Keratinocyte (primary cell): ENCODE measurements around the gene IGFBP5. TPM values are rescaled to one million over a fixed set of nuclear protein-coding genes. Genes with fewer than 3 reads are reported as not detected.

Experiments used
- DNase-seq: peaks from one replicate; pipeline ENCODE4 v3.0.0-alpha.2; 2011; ENCODE audit warnings: low read depth, missing footprints, low spot score
- FAIRE-seq: peaks from 2 replicates; lab custom pipeline; 2011; peaks lifted over from hg19 to GRCh38; lab: Jason Lieb, UNC
- H2AFZ ChIP-seq: 2 replicates; pipeline ENCODE4 v1.6.0; 2012; ENCODE audit warnings: low read length, control low read depth, inconsistent platforms; ENCODE audit not compliant: control insufficient read depth
- H3K27ac ChIP-seq: 2 replicates; pipeline ENCODE4 v1.5.1; 2011; ENCODE audit warnings: low read length; ENCODE audit not compliant: control insufficient read depth, insufficient read depth
- H3K27me3 ChIP-seq: 3 replicates; pipeline ENCODE4 v1.6.0; 2011; ENCODE audit warnings: low read length; ENCODE audit not compliant: control insufficient read depth, insufficient read depth; ENCODE audit errors: extremely low read depth
- H3K36me3 ChIP-seq, 2 experiments: 2 replicates in 1 of 2; 3 replicates in 1 of 2; pipeline ENCODE4 v1.5.1; 2011; ENCODE audit warnings: low read length in 2 of 2, mild to moderate bottlenecking in 1 of 2; ENCODE audit not compliant: control insufficient read depth in 2 of 2, insufficient read depth in 2 of 2; ENCODE audit errors: extremely low read depth in 1 of 2
- H3K4me1 ChIP-seq: 3 replicates; pipeline ENCODE4 v1.5.1; 2011; ENCODE audit warnings: low read length; ENCODE audit not compliant: control insufficient read depth, insufficient read depth; ENCODE audit errors: extremely low read depth
- H3K4me2 ChIP-seq: 3 replicates; pipeline ENCODE4 v1.6.0; 2011; ENCODE audit warnings: low read depth, low read length; ENCODE audit not compliant: control insufficient read depth, insufficient read depth; ENCODE audit errors: extremely low read depth
- H3K4me3 ChIP-seq, 3 experiments: fragments of 200-600 bp in 1 of 3; sonication (generic) in 1 of 3; 2 replicates in 2 of 3; 3 replicates in 1 of 3; pipeline ENCODE4 v1.5.1; 2011 to 2016; ENCODE audit warnings: low read length in 3 of 3, mild to moderate bottlenecking in 3 of 3, control low read depth in 2 of 3, inconsistent platforms in 1 of 3, low read depth in 1 of 3, mixed read lengths in 1 of 3, mixed run types in 1 of 3, moderate library complexity in 1 of 3; ENCODE audit not compliant: control insufficient read depth in 2 of 3, insufficient read depth in 2 of 3; ENCODE audit errors: extremely low read depth in 1 of 3
- H3K79me2 ChIP-seq: 2 replicates; pipeline ENCODE4 v1.6.0; 2012; ENCODE audit warnings: low read length; ENCODE audit not compliant: control insufficient read depth, insufficient read depth
- H3K9ac ChIP-seq: 3 replicates; pipeline ENCODE4 v1.6.0; 2011; ENCODE audit warnings: low read length; ENCODE audit not compliant: control insufficient read depth, insufficient read depth; ENCODE audit errors: extremely low read depth
- H3K9me1 ChIP-seq: 3 replicates; pipeline ENCODE4 v1.6.0; 2011; ENCODE audit warnings: low read length; ENCODE audit not compliant: control insufficient read depth, insufficient read depth; ENCODE audit errors: extremely low read depth
- H3K9me3 ChIP-seq: 2 replicates; pipeline ENCODE4 v1.5.1; 2012; ENCODE audit warnings: low read depth, low read length; ENCODE audit not compliant: control insufficient read depth
- H4K20me1 ChIP-seq: 3 replicates; pipeline ENCODE4 v1.6.0; 2011; ENCODE audit warnings: low read length; ENCODE audit not compliant: control insufficient read depth, insufficient read depth; ENCODE audit errors: extremely low read depth
- CTCF ChIP-seq, 3 experiments: IDR thresholded peaks in 1 of 3; conservative IDR thresholded peaks in 1 of 3; optimal IDR thresholded peaks in 1 of 3; 2 replicates in 2 of 3; 3 replicates in 1 of 3; pipeline versions ENCODE3 to v1.5.1; 2011; ENCODE audit warnings: low read length in 3 of 3, mild to moderate bottlenecking in 3 of 3, moderate library complexity in 2 of 3, control low read depth in 1 of 3, inconsistent platforms in 1 of 3; ENCODE audit not compliant: insufficient read depth in 2 of 3; ENCODE audit errors: extremely low read depth in 1 of 3
- EZH2 ChIP-seq: IDR thresholded peaks from one replicate; pipeline ENCODE4 v1.6.1; 2012; ENCODE audit warnings: inconsistent platforms, mild to moderate bottlenecking, low read length, moderate library complexity
- dilution Hi-C: fragments of 300-500 bp; cut with MboI; formaldehyde crosslinking; loops from one replicate; pipeline ENCODE4 v1.7.0; 2020; ENCODE audit warnings: low sequenced_read_pairs; ENCODE audit not compliant: extremely low pct_ligation_motif_present
- polyA plus RNA-seq, 5 experiments: library from polyadenylated mRNA; depleted of rRNA in 3 of 5; stranded (reverse) in 3 of 5; stranded (forward) in 1 of 5; unstranded in 1 of 5; fragments of >200 nt; gene quantifications; 1 replicate in 1 of 5; 2 replicates in 3 of 5; 3 replicates in 1 of 5; pipeline versions ENCODE4 v1.2.1 to v1.2.3, GENCODE V29; 2011 to 2012; ENCODE audit warnings: missing spikeins in 2 of 5, low read depth in 1 of 5, low replicate concordance in 1 of 5

IGFBP5 gene
- polyA plus RNA-seq, 1 donor (not counting 4 experiments of a cell fraction or from before 2014, with no cell fraction given) = 1.1 TPM

GRCh38 chr2:216626875-216627245, 68.5 kb downstream of the IGFBP5 start:
- H3K4me3 ChIP-seq = no peak overlapping the region
- no peaks in the 10 kb centered on the region for H3K27me3 ChIP-seq
- no peaks in the 10 kb centered on the region for H3K36me3 ChIP-seq
- dilution Hi-C loops = no loop called here
- H3K4me2 ChIP-seq = no peak overlapping the region
- TF ChIP-seq CTCF (optimal IDR thresholded peaks at IDR 0.05 in 1 of 3, IDR thresholded peaks at IDR 0.05 in 1 of 3, conservative IDR thresholded peaks at IDR 0.05 in 1 of 3; ENCODE audit: extremely low read depth in 1 of 3, insufficient read depth in 2 of 3, low read length in 3 of 3) (no peak), EZH2 (no peak)
- H3K4me1 ChIP-seq = no peaks in the 10 kb centered on the region
- no peaks in the 10 kb centered on the region for H3K9me1 ChIP-seq
- no peak overlapping the region for H3K9ac ChIP-seq
- no peak overlapping the region for H2AFZ ChIP-seq
- no peak overlapping the region for H3K27ac ChIP-seq
- FAIRE-seq (no peak), DNase-seq (no peak)
- H3K9me3 ChIP-seq = no peaks in the 10 kb centered on the region
- no peaks in the 10 kb centered on the region for H4K20me1 ChIP-seq
- no peaks in the 10 kb centered on the region for H3K79me2 ChIP-seq

GRCh38 chr2:216626168-216626874, 69.0 kb downstream of the IGFBP5 start:
- no peak for TF ChIP-seq EZH2
- TF ChIP-seq CTCF (optimal IDR thresholded peaks at IDR 0.05 in 1 of 3, IDR thresholded peaks at IDR 0.05 in 1 of 3, conservative IDR thresholded peaks at IDR 0.05 in 1 of 3; ENCODE audit: extremely low read depth in 1 of 3, insufficient read depth in 2 of 3, low read length in 3 of 3) = no peak
- H2AFZ ChIP-seq = no peak overlapping the region
- H3K4me1 ChIP-seq = no peaks in the 10 kb centered on the region
- no peaks in the 10 kb centered on the region for H3K36me3 ChIP-seq
- H3K9me1 ChIP-seq = no peaks in the 10 kb centered on the region
- no peak overlapping the region for H3K4me2 ChIP-seq
- FAIRE-seq = no peak
- no peaks in the 10 kb centered on the region for H3K79me2 ChIP-seq
- dilution Hi-C loops = no loop called here
- no peak overlapping the region for H3K27ac ChIP-seq
- no peaks in the 10 kb centered on the region for H3K27me3 ChIP-seq
- H3K9ac ChIP-seq = no peak overlapping the region
- H4K20me1 ChIP-seq = no peaks in the 10 kb centered on the region
- DNase-seq = no peak
- H3K9me3 ChIP-seq = no peaks in the 10 kb centered on the region
- H3K4me3 ChIP-seq = no peak overlapping the region
